HepG2 (cell line): ENCODE results near the gene RREB1. TPM values are rescaled to one million over a fixed set of nuclear protein-coding genes. Genes with fewer than 3 reads are reported as not detected.
A peak's percentile ranks its signal among the peaks of the same experiment; 100 is the strongest.

Source experiments
- ESRRA ChIP-seq: sonication (generic); formaldehyde crosslinking; IDR thresholded peaks from 2 replicates; pipeline ENCODE4 v1.5.1; 2020; ENCODE audit warnings: mild to moderate bottlenecking, low read depth, missing genetic modification reagents
- FOXA3 ChIP-seq: IDR thresholded peaks from 2 replicates; pipeline ENCODE4 v1.6.1; 2016; ENCODE audit warnings: missing genetic modification reagents, missing compliant biosample characterization
- HES4 ChIP-seq: sonication (generic); formaldehyde crosslinking; IDR thresholded peaks from 2 replicates; pipeline ENCODE4 v1.9.0; 2021; ENCODE audit warnings: mild to moderate bottlenecking, missing genetic modification reagents, borderline replicate concordance
- HNRNPH1 ChIP-seq: fragments of 200-400 bp; formaldehyde crosslinking; optimal IDR thresholded peaks from 2 replicates; pipeline ENCODE3; 2017; ENCODE audit warnings: mild to moderate bottlenecking, low read depth, low read length
- MAX ChIP-seq: IDR thresholded peaks from 2 replicates; pipeline ENCODE4 v1.6.1; 2012; ENCODE audit warnings: inconsistent platforms
- NCOA5 ChIP-seq: sonication (generic); formaldehyde crosslinking; IDR thresholded peaks from 2 replicates; pipeline ENCODE4 v1.4.0; 2020; ENCODE audit warnings: missing genetic modification reagents
- NR2F1 ChIP-seq, 2 experiments: fragments of 450-650 bp in 1 of 2; formaldehyde crosslinking in 1 of 2; IDR thresholded peaks; 2 replicates each; pipeline versions ENCODE4 v1.5.0 to v1.6.1; 2016 to 2020; ENCODE audit warnings: mild to moderate bottlenecking in 1 of 2, missing compliant biosample characterization in 1 of 2, missing genetic modification reagents in 1 of 2, moderate library complexity in 1 of 2
- POLR2A ChIP-seq, 2 experiments: IDR thresholded peaks; 2 replicates each; pipeline ENCODE4 v1.6.1; 2011; ENCODE audit warnings: low read depth in 2 of 2, low read length in 2 of 2, mild to moderate bottlenecking in 1 of 2, moderate library complexity in 1 of 2; ENCODE audit not compliant: insufficient read depth in 1 of 2
- RBAK ChIP-seq: sonication (generic); formaldehyde crosslinking; IDR thresholded peaks from 2 replicates; pipeline ENCODE4 v1.5.1; 2020; ENCODE audit warnings: mild to moderate bottlenecking, missing genetic modification reagents
- SIX1 ChIP-seq: sonication (generic); formaldehyde crosslinking; IDR thresholded peaks from 2 replicates; pipeline ENCODE4 v1.4.0; 2020; ENCODE audit warnings: missing genetic modification reagents, borderline replicate concordance
- TAF1 ChIP-seq: sonication (generic); formaldehyde crosslinking; IDR thresholded peaks from 2 replicates; pipeline ENCODE4 v1.4.0; 2020; ENCODE audit warnings: missing genetic modification reagents
- YY1 ChIP-seq: IDR thresholded peaks from 2 replicates; pipeline ENCODE4 v1.6.1; 2011; ENCODE audit warnings: low read length, low read depth, moderate library complexity, mild to moderate bottlenecking; ENCODE audit not compliant: insufficient read depth, insufficient replicate concordance
- ZBTB7A ChIP-seq: sonication (generic); formaldehyde crosslinking; IDR thresholded peaks from 2 replicates; pipeline ENCODE4 v1.8.0; 2022; ENCODE audit warnings: mild to moderate bottlenecking, missing genetic modification reagents
- ZFP91 ChIP-seq: sonication (generic); formaldehyde crosslinking; IDR thresholded peaks from 2 replicates; pipeline ENCODE4 v1.9.0; 2022; ENCODE audit warnings: missing genetic modification reagents, mild to moderate bottlenecking, borderline replicate concordance
- ZNF121 ChIP-seq: sonication (generic); formaldehyde crosslinking; IDR thresholded peaks from 2 replicates; pipeline ENCODE4 v1.5.0; 2020; ENCODE audit warnings: mild to moderate bottlenecking, missing genetic modification reagents
- ZNF282 ChIP-seq: fragments of 450-650 bp; IDR thresholded peaks from 2 replicates; pipeline ENCODE4 v1.6.1; 2018; ENCODE audit not compliant: partially characterized antibody
- ZNF543 ChIP-seq: sonication (generic); formaldehyde crosslinking; IDR thresholded peaks from 2 replicates; pipeline ENCODE4 v1.4.0; 2020; ENCODE audit warnings: mild to moderate bottlenecking, missing genetic modification reagents
- ZNF550 ChIP-seq: sonication (generic); formaldehyde crosslinking; IDR thresholded peaks from 2 replicates; pipeline ENCODE4 v1.4.0; 2020; ENCODE audit warnings: mild to moderate bottlenecking, missing genetic modification reagents, borderline replicate concordance
- ZNF552 ChIP-seq: sonication (generic); formaldehyde crosslinking; IDR thresholded peaks from 2 replicates; pipeline ENCODE4 v1.9.0; 2022; ENCODE audit warnings: missing genetic modification reagents, mild to moderate bottlenecking, borderline replicate concordance
- ZNF569 ChIP-seq: sonication (generic); formaldehyde crosslinking; IDR thresholded peaks from 2 replicates; pipeline ENCODE4 v1.5.0; 2020; ENCODE audit warnings: mild to moderate bottlenecking, missing genetic modification reagents, moderate library complexity, borderline replicate concordance
- ZNF850 ChIP-seq: sonication (generic); formaldehyde crosslinking; conservative IDR thresholded peaks from 2 replicates; pipeline ENCODE4 v1.9.0; 2021; ENCODE audit warnings: mild to moderate bottlenecking, missing genetic modification reagents
- ZSCAN21 ChIP-seq: sonication (generic); formaldehyde crosslinking; IDR thresholded peaks from 2 replicates; pipeline ENCODE4 v1.8.0; 2022; ENCODE audit warnings: mild to moderate bottlenecking, missing genetic modification reagents, moderate library complexity, borderline replicate concordance
- polyA plus RNA-seq, 8 experiments: library from polyadenylated mRNA; depleted of rRNA in 3 of 8; stranded (reverse) in 7 of 8; unstranded in 1 of 8; fragments of >200 nt; fragmentation: Illumina TruSeq in 4 of 8; extraction: Trizol in 4 of 8; gene quantifications; 2 replicates each; pipeline versions ENCODE4 v1.2.1 to v1.2.3, GENCODE V29; 2011 to 2016; ENCODE audit warnings: low read depth in 4 of 8, missing spikeins in 1 of 8, mixed read lengths in 1 of 8; ENCODE audit not compliant: insufficient read depth in 1 of 8
- total RNA-seq, 5 experiments: library from RNA; depleted of rRNA; stranded (reverse); fragments of >200 nt; fragmentation: Illumina TruSeq; extraction: Trizol; gene quantifications; 2 replicates each; pipeline ENCODE4 v1.2.3, GENCODE V29; 2016; ENCODE audit warnings: low read depth in 1 of 5
- TF ChIP-seq, protein P1 (sequence below): sonication (generic); formaldehyde crosslinking; IDR thresholded peaks from 2 replicates; pipeline ENCODE4 v1.9.0; 2021; ENCODE audit warnings: missing genetic modification reagents, mild to moderate bottlenecking, borderline replicate concordance
- TF ChIP-seq, protein P2 (sequence below): sonication (generic); formaldehyde crosslinking; IDR thresholded peaks from 2 replicates; pipeline ENCODE4 v1.8.1; 2023; ENCODE audit warnings: mild to moderate bottlenecking, missing genetic modification reagents
- TF ChIP-seq, protein P3 (sequence below): sonication (generic); formaldehyde crosslinking; IDR thresholded peaks from 2 replicates; pipeline ENCODE4 v1.5.1; 2020; ENCODE audit warnings: missing genetic modification reagents, mild to moderate bottlenecking, borderline replicate concordance

RREB1 gene
- total and polyA plus RNA-seq, 2 of the 13 experiments (the other 11 are each of a cell fraction or from before 2014, with no cell fraction given): 6.1 to 23.2 TPM

DNA sequence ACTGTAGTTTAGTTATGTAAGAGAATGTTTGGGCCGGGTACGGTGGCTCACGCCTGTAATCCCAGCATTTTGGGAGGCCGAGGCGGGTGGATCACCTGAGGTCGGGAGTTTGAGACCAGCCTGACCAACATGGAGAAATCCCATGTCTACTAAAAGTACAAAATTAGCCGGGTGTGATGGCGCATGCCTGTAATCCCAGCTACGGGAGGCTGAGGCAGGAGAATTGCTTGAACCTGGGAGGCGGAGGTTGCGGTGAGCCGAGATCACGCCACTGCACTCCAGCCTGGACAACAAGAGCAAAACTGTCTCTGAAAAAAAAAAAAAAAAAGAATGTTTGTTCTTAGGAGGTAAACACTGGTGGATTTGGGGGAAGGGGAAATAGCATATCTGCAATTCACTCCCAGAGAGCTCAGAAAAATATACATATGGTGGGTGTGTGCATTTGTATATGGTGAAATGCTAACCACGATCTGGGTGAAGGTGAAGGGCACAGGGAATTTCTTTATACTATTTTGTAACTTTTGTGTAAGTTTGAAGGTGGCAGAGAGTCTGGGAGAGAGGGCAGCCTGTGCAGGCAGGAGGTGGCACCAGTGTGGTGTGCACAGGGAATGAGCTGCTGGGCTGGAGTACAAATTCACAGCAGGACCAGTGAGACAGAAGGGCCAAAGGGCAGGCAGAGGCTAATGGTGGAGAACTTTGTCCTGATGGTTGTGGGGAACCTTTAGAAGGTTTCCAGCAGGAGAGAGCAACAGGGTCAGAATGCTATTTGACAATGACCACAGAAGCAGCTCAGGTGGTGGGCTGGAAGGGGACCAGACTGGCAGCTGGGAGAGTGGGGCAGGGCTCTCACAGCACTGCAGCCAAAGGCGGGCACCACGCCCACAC lies 162.8 kb downstream of the RREB1 start (continued):
- TF ChIP-seq, protein P1, sequence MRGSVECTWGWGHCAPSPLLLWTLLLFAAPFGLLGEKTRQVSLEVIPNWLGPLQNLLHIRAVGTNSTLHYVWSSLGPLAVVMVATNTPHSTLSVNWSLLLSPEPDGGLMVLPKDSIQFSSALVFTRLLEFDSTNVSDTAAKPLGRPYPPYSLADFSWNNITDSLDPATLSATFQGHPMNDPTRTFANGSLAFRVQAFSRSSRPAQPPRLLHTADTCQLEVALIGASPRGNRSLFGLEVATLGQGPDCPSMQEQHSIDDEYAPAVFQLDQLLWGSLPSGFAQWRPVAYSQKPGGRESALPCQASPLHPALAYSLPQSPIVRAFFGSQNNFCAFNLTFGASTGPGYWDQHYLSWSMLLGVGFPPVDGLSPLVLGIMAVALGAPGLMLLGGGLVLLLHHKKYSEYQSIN (CRISPR knock-in tag): no peak
- no peak; the same call in 1 of the 2 replicates for TF ChIP-seq HES4
- TF ChIP-seq ZNF850 (CRISPR knock-in tag): no peak
- TF ChIP-seq, protein P2, sequence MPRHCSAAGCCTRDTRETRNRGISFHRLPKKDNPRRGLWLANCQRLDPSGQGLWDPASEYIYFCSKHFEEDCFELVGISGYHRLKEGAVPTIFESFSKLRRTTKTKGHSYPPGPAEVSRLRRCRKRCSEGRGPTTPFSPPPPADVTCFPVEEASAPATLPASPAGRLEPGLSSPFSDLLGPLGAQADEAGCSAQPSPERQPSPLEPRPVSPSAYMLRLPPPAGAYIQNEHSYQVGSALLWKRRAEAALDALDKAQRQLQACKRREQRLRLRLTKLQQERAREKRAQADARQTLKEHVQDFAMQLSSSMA (CRISPR knock-in tag): no peak
- TF ChIP-seq ZNF121 (CRISPR knock-in tag): peak; percentile 74; the same call in 1 of the 2 replicates
- TF ChIP-seq ZNF569 (CRISPR knock-in tag): no peak
- 0 out of 2 replicates have a peak, but pooled peaks have one; percentile 75 for TF ChIP-seq ESRRA (CRISPR knock-in tag)
- TF ChIP-seq MAX: peak; percentile 44; the same call in 1 of the 2 replicates
- no peak for TF ChIP-seq ZNF282
- peak; percentile 43; the same call in 1 of the 2 replicates for TF ChIP-seq TAF1 (CRISPR knock-in tag)
- no peak for TF ChIP-seq RBAK (CRISPR knock-in tag)
- TF ChIP-seq HNRNPH1: no peak
- TF ChIP-seq ZNF552 (CRISPR knock-in tag): no peak
- TF ChIP-seq, protein P3, sequence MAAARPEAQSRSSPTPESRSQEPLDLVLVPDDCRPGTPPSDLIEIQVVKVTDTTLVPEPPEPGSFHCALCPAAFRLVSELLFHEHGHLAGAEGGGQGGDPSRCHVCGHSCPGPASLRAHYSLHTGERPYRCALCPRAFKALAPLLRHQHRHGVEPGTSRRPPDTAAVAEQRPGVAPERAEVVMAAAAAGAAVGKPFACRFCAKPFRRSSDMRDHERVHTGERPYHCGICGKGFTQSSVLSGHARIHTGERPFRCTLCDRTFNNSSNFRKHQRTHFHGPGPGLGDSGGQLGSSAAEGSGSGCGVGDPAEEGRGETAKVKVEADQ (CRISPR knock-in tag): no peak
- TF ChIP-seq NR2F1 (CRISPR knock-in tag; IDR thresholded peaks at IDR 0.05): peak; percentile 90 to 91
- TF ChIP-seq YY1: peak; percentile 64
- TF ChIP-seq ZNF543 (CRISPR knock-in tag): no peak; the same call in 1 of the 2 replicates
- TF ChIP-seq ZFP91 (CRISPR knock-in tag): peak; percentile 58; the same call in 1 of the 2 replicates
- TF ChIP-seq NCOA5 (CRISPR knock-in tag): no peak
- peak in 1 of 2 experiments; percentile 47; a peak in 1 of 4 replicates for TF ChIP-seq POLR2A (IDR thresholded peaks at IDR 0.05; ENCODE audit: insufficient read depth in 1 of 2, low read depth in 2 of 2, low read length in 2 of 2)
- TF ChIP-seq FOXA3 (CRISPR knock-in tag): peak; percentile 17
- no peak for TF ChIP-seq SIX1 (CRISPR knock-in tag)
- no peak; the same call in 1 of the 2 replicates for TF ChIP-seq ZNF550
- peak; percentile 61; the same call in 1 of the 2 replicates for TF ChIP-seq ZBTB7A (CRISPR knock-in tag)
- TF ChIP-seq ZSCAN21 (CRISPR knock-in tag): no peak; the same call in 1 of the 2 replicates
